D721Med (cell line): ENCODE data around the gene NUAK2.

Experiments
- DNase-seq: peaks from one replicate; pipeline ENCODE4 v3.0.0; 2011; ENCODE audit warnings: low spot score; ENCODE audit not compliant: insufficient read length
- FAIRE-seq: peaks from 2 replicates; lab custom pipeline; 2011; peaks lifted over from hg19 to GRCh38; lab: Jason Lieb, UNC
- TF ChIP-seq, protein P1 (sequence below): IDR thresholded peaks from 2 replicates; pipeline ENCODE4 v1.5.1; 2012; ENCODE audit warnings: mild to moderate bottlenecking, control low read depth; ENCODE audit not compliant: insufficient read depth; ENCODE audit errors: missing control alignments

The NUAK2 gene

DNA sequence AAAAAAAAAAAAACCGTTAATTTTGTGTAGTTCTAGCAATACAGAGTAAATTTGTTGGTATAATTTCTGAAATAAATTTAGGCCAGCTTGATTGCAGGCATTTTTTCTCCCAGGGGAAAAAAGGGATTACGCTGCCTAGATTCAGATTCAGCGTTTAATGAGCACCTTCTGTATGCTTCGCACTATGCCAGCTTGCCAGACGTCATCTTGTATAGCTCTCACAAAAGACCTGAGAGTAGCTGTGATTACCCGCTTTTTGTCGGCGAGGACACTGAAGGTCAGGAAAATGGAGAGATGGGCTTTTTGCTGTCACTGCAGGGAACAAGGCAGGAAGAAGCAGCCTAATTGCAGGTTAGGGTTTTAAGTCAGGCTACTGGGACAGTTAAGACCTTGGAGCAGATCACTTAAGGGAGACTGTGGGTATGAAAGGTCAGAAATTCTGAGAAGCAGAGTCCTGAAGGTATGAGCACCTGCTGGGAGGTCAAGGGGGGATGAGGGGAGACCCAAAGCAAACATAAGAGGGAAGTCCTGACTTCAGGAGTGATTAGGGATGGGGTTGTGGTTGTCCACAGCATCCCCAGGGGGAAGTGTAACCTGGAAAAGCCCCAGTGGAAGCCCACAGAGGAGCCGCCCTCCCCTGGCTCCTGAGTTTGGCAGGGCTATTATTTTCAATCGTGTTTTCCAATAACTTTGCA is 54.8 kb downstream of the NUAK2 start:
- FAIRE-seq, result no peak
- TF ChIP-seq, protein P1, sequence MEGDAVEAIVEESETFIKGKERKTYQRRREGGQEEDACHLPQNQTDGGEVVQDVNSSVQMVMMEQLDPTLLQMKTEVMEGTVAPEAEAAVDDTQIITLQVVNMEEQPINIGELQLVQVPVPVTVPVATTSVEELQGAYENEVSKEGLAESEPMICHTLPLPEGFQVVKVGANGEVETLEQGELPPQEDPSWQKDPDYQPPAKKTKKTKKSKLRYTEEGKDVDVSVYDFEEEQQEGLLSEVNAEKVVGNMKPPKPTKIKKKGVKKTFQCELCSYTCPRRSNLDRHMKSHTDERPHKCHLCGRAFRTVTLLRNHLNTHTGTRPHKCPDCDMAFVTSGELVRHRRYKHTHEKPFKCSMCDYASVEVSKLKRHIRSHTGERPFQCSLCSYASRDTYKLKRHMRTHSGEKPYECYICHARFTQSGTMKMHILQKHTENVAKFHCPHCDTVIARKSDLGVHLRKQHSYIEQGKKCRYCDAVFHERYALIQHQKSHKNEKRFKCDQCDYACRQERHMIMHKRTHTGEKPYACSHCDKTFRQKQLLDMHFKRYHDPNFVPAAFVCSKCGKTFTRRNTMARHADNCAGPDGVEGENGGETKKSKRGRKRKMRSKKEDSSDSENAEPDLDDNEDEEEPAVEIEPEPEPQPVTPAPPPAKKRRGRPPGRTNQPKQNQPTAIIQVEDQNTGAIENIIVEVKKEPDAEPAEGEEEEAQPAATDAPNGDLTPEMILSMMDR, result no peak
- DNase-seq, result no peak

DNA sequence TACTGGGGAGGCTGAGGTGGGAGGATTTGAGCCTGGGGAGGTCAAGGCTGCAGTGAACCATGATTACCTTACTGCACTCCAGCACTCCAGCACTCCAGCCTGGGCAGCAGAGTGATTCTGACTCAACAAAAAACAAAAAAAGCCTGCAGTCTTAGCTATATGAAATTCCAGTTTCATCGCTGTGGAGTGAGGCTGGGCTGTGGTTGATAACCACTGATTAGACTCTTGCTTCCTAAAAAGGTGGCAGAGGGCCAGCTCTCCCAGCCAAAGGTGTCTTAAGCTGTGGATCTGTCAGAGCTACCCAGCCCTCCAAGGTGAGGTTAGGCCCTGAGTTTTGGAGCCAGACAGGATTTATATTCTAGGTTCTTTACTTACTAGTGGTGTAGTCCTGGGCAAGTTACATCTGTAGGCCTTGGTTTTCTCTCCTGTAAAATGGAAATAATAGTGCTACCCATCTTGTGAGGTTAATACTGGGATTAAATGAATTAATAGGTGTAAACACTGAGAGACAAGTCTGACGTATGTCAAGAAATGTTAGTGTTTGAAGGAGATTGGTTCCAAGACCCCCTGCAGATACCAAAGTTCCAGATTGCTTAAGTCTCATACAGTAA is 57.9 kb downstream of the NUAK2 start:
- no peak for DNase-seq
- TF ChIP-seq, protein P1, result no peak
- no peak for FAIRE-seq

DNA sequence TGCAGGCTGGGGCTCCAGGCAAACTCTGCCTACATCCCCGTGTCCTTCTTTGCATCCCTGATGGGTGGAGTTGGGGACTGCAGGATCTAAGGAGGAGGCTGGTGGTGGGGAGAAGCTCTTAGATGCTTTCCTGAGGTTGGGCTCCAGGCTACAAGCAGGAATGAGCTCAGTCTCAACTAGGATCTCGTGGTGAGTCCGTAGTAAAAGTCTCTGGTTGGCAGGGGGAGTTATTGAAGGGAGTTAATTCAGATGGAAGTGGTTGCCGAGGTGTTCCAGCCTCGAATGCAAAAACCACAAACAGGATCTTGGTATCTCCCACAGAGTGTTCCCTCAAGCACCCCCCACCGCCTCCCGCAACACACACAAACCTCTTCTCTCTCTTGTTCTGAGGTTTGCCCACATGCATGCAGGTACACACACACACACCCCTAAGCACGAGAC is 58.8 kb downstream of the NUAK2 start:
- no peak for FAIRE-seq
- TF ChIP-seq, protein P1, result no peak
- DNase-seq, result no peak

DNA sequence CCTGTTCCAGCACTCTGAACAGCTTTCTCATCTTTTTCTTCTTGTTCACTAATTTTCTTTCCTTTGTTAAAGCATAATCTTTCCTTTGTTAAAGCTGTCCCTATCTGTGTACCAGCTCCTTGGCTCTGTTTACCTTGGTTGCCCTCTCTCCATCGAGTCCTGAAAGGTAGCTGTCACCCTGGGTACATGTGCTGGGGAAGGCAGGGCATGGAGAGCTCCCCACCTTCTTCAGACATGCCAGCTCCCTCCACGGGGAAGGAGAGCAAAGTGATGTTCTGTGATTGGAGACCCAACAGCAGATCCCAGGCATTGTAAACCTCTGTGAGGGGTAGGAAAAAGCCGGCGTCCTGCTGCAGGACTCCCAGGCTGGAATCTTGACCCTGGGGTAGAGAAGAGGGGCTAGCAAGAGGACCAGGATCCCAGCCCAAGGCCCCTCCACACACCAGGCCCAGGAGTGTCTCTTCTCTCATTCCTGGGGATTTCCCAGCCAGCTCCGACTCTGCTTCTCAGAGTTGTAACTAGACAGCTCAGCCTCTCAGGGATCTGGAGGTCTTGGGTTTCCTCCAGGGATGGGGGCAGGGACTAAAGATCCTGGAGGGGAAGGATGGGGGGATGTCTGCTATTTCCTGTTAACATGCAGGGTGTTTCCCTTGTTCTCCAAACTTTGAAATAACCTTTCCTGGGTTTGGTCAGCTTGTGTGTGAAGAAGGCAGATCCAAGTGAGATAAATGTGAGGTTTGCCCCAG is 59.4 kb downstream of the NUAK2 start:
- TF ChIP-seq, protein P1, result no peak
- DNase-seq (no peak), FAIRE-seq (no peak)

DNA sequence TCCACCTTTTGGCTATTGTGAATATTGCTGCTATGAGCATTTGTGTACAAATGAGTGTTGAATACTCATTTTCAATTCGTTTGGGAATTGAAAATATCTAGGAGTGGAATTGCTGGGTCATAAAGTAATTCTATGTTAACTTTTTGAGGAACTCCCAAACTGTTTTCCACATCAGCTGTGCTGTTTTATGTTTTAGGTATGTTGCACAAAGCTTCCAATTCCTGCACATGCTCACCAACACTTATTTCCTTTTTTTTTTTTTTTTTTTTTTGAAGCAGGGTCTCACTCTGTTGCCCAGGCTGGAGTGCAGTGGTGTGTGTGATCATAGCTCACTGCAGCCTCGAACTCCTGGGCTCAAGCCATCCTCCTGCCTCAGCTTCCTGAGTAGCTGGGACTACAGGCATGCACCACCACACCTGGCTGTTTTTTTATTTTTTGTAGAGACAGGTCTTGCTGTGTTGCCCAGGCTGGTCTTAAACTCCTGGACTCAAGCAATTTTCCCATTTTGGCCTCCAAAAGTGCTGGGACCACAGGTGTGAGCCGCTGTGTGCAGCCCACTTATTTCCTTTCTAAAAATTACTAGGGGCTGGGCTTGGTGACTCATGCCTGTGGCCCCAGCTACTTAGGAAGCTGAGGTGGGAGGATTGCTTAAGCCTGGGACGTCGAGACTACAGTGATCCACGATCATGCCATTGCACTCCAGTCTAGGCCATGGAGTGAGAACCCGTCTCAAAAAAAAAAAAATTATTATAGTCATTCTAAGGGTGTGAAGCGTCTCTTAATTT is 60.4 kb downstream of the NUAK2 start:
- FAIRE-seq, result no peak
- DNase-seq, result no peak
- TF ChIP-seq, protein P1, result no peak

DNA sequence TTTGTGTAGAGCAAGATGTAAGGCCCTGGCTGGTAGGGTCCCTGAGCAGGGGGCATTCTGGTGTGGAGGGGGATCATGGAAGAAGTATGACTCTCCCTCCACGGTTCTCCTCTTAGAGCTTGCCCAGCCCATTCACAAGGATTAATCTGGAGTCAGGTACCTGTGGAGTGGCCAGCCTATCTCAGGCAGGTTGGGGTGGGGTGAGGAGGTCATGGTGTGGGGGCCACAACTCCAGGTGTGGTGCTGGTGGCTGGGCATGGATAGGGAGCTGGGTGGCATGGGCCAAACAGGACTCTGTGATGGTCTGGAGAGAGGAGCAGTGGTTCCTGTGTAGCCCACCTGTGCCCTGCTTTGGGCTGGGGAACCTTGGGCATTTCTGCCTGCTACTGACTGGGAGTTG is 61.5 kb downstream of the NUAK2 start:
- DNase-seq (no peak), FAIRE-seq (no peak)
- TF ChIP-seq, protein P1, result no peak
